Stomach (tissue), 4 donors: Measurements from ENCODE around the gene GRIK1.

Source experiments
- CTCF ChIP-seq, 7 experiments: fragments of 450-650 bp in 4 of 7; fragments of 200-600 bp in 3 of 7; sonication (generic) in 3 of 7; IDR thresholded peaks; one replicate each; pipeline ENCODE4 v1.5.1; 2016 to 2019; ENCODE audit warnings: antibody characterized with exemption in 7 of 7, control low read depth in 2 of 7, mild to moderate bottlenecking in 1 of 7
- POLR2A ChIP-seq, 4 donors: fragments of 450-650 bp; IDR thresholded peaks; one replicate each; pipeline ENCODE4 v1.6.1; 2016; ENCODE audit warnings: antibody characterized with exemption in 4 of 4, control low read depth in 2 of 4, mild to moderate bottlenecking in 1 of 4, moderate library complexity in 1 of 4
- POLR2AphosphoS5 ChIP-seq, 3 donors: sonication (generic); formaldehyde crosslinking; IDR thresholded peaks; one replicate each; pipeline ENCODE4 v1.6.1; 2016; ENCODE audit warnings: antibody characterized with exemption in 3 of 3

- TF ChIP-seq CTCF (IDR thresholded peaks at IDR 0.05) (peak in 4 of 7 experiments; percentile 20 to 46 (median 42)), POLR2AphosphoS5 (IDR thresholded peaks at IDR 0.05) (no peak), POLR2A (IDR thresholded peaks at IDR 0.05) (no peak)
Observed at GRCh38 chr21:29849735-29850176, 90.0 kb downstream of the GRIK1 start.
